Limb (tissue), 2 donors: ENCODE results near the gene SURF4.
A peak's percentile ranks its signal among the peaks of the same experiment; 100 is the strongest.
"Not testable (repeated sequence)": the region's sequence is repeated elsewhere in the genome, so short reads cannot be mapped to it uniquely, and the experiment has no call there.

Experiments
- DNase-seq, 2 donors: peaks; one replicate each; pipeline ENCODE4 v3.0.0-alpha.2; 2016; ENCODE audit errors: extremely low spot score in 2 of 2

Gene SURF4

GRCh38 chr9:133335924-133336811 lies 39.7 kb downstream of the SURF4 start, which contains the start of gene SURF6:
SURF6 (minus strand) TSS chr9:133336188; CDS start chr9:133336132, 56 bp downstream.
- peak; percentile 90 to 93 for DNase-seq

- DNase-seq, result not testable (repeated sequence)
These were observed 41.0 kb downstream of the SURF4 start for GRCh38 chr9:133334888-133335287.

GRCh38 chr9:133334161-133334560 lies 41.7 kb downstream of the SURF4 start:
- DNase-seq, result no peak

GRCh38 chr9:133333566-133333965 lies 42.3 kb downstream of the SURF4 start:
- no peak for DNase-seq

- DNase-seq, result no peak
These were observed 42.8 kb downstream of the SURF4 start for GRCh38 chr9:133333011-133333410.

GRCh38 chr9:133332381-133332730 lies 43.5 kb downstream of the SURF4 start:
- no peak for DNase-seq

- no peak for DNase-seq
These were observed 44.0 kb downstream of the SURF4 start for GRCh38 chr9:133331641-133332380.

- DNase-seq, result no peak
These were observed 44.6 kb downstream of the SURF4 start for GRCh38 chr9:133331221-133331620.

GRCh38 chr9:133329306-133330156 lies 46.3 kb downstream of the SURF4 start:
- not testable (repeated sequence) for DNase-seq

- DNase-seq, result no peak
These were observed 47.9 kb downstream of the SURF4 start for GRCh38 chr9:133327834-133328484.

- DNase-seq, result not testable (repeated sequence)
These were observed 48.8 kb downstream of the SURF4 start for GRCh38 chr9:133327021-133327420.

- DNase-seq, result no peak
These were observed 51.7 kb downstream of the SURF4 start for GRCh38 chr9:133323991-133324703.

GRCh38 chr9:133323211-133323610 lies 52.6 kb downstream of the SURF4 start:
- DNase-seq, result no peak

- no peak for DNase-seq
These were observed 53.2 kb downstream of the SURF4 start for GRCh38 chr9:133322701-133323100.

GRCh38 chr9:133321411-133321935 lies 54.4 kb downstream of the SURF4 start:
- no peak for DNase-seq

- no peak for DNase-seq
These were observed 55.4 kb downstream of the SURF4 start for GRCh38 chr9:133320421-133320881.

- DNase-seq, result not testable (repeated sequence)
These were observed 58.3 kb downstream of the SURF4 start for GRCh38 chr9:133317551-133317950.

- DNase-seq, result no peak
These were observed 59.9 kb downstream of the SURF4 start for GRCh38 chr9:133315997-133316396.
